Ascending aorta (tissue), 2 donors: ENCODE results near the gene TMEM187. TPM values are rescaled to one million over a fixed set of nuclear protein-coding genes. Genes with fewer than 3 reads are reported as not detected.

Experiments
- DNase-seq, 2 donors: peaks; one replicate each; pipeline ENCODE4 v3.0.0-alpha.2; 2019; ENCODE audit warnings: low spot score in 2 of 2
- H3K27ac ChIP-seq, 2 donors: fragments of 200-600 bp; sonication (generic); one replicate each; pipeline ENCODE4 v1.5.1; 2016 to 2017; ENCODE audit warnings: mild to moderate bottlenecking in 1 of 2
- H3K27me3 ChIP-seq: fragments of 200-600 bp; sonication (generic); one replicate; pipeline ENCODE4 v1.5.1; 2017
- H3K36me3 ChIP-seq, 2 donors: fragments of 200-600 bp; sonication (generic); one replicate each; pipeline ENCODE4 v1.5.1; 2016
- H3K4me1 ChIP-seq, 2 donors: fragments of 200-600 bp; sonication (generic); one replicate each; pipeline ENCODE4 v1.5.1; 2016 to 2017; ENCODE audit warnings: mild to moderate bottlenecking in 1 of 2
- H3K4me3 ChIP-seq, 2 donors: fragments of 200-600 bp; sonication (generic); one replicate each; pipeline ENCODE4 v1.5.1; 2016 to 2017; ENCODE audit warnings: mild to moderate bottlenecking in 1 of 2
- H3K9me3 ChIP-seq, 2 donors: fragments of 200-600 bp; sonication (generic); one replicate each; pipeline ENCODE4 v1.5.1; 2016
- CTCF ChIP-seq, 3 experiments: fragments of 200-600 bp in 2 of 3; fragments of 450-650 bp in 1 of 3; sonication (generic) in 2 of 3; IDR thresholded peaks; one replicate each; pipeline ENCODE4 v1.5.1; 2016 to 2019; ENCODE audit warnings: antibody characterized with exemption in 3 of 3, mild to moderate bottlenecking in 1 of 3, moderate library complexity in 1 of 3
- intact Hi-C: fragments of 100-400 bp; cut with DNase I; formaldehyde crosslinking; loops from one replicate; pipeline ENCODE4 v1.15.1; 2023
- total RNA-seq: library from RNA; depleted of rRNA; stranded (reverse); fragments of >200 nt; gene quantifications from one replicate; pipeline ENCODE4 v1.1.0, GENCODE V29; 2016

Gene TMEM187
- total RNA-seq, 1 donor from 2014 or later: 4.4 TPM

GRCh38 chrX:154022108-154022507, 49.6 kb downstream of the TMEM187 start:
- Histone ChIP-seq H3K4me3 (no peak overlapping the region), H3K4me1 (no peaks in the 10 kb centered on the region), H3K27ac (no peak overlapping the region), H3K36me3 (peaks cover 1 to 8% of the 10 kb centered on the region in 2 donors), H3K9me3 (no peaks in the 10 kb centered on the region), H3K27me3 (no peaks in the 10 kb centered on the region)
- no peak for TF ChIP-seq CTCF (IDR thresholded peaks at IDR 0.05)
- intact Hi-C loops: no loop called here
- no peak for DNase-seq

- intact Hi-C loops: no loop called here
- DNase-seq: no peak
- H3K27ac ChIP-seq: no peak overlapping the region
Measured at GRCh38 chrX:154023276-154024000, 50.9 kb downstream of the TMEM187 start.

DNA sequence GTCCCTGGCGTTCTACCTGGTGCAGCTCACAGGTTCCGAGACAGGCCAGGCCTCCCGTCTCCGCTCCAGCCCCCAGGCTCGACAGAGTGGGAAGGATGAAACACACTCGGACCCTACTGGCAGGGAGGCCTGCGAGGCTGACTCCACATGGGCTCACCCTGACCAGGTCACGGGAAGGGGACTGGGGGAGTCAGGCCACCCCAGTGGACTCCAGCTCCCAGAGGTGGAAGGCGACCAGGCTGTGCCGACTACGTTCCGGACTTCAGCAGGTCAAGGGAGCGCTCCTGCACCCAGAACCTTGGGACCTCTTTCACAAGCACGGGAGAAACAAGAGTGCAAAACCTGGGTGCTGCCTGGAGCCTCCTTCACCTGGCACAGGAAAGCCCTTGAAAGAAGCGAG, 51.7 kb downstream of the TMEM187 start:
- Histone ChIP-seq H3K27ac (no peak overlapping the region), H3K36me3 (peaks cover under 1 to 15% of the 10 kb centered on the region in 2 donors), H3K4me1 (no peaks in the 10 kb centered on the region), H3K27me3 (no peaks in the 10 kb centered on the region), H3K4me3 (no peak overlapping the region), H3K9me3 (no peaks in the 10 kb centered on the region)
- no peak for TF ChIP-seq CTCF (IDR thresholded peaks at IDR 0.05)
- DNase-seq: no peak
- intact Hi-C loops: no loop called here

More at GRCh38 chrX:154023276-154024000, 50.9 kb downstream of the TMEM187 start:
- H3K27me3 ChIP-seq: no peaks in the 10 kb centered on the region
- H3K36me3 ChIP-seq: peaks cover 0 to 9% of the 10 kb centered on the region in 2 donors
- no peaks in the 10 kb centered on the region for H3K4me1 ChIP-seq
- H3K4me3 ChIP-seq: no peak overlapping the region
- TF ChIP-seq CTCF (IDR thresholded peaks at IDR 0.05): no peak
- H3K9me3 ChIP-seq: no peaks in the 10 kb centered on the region

DNA sequence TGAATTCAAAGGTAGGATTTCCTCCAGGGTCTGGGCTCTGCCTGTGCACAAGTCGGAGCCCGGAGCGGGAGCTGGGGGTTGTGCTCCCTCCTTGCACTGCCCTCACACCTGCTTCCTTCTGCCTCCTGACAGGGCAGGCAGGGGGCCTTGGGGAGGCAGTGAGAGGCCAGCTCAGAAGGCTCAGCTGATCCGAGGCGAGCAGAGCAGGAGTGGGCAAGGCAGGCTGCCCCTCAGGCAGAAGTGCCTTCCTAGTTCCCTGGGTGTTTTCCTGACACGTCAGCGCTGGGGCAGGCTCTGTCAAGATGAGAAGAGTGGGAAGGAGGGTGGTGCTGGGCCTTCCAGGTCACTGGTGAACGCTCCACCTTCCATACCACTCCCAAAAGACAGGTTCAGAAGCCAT, 52.7 kb downstream of the TMEM187 start:
- no peak for TF ChIP-seq CTCF (IDR thresholded peaks at IDR 0.05)
- Histone ChIP-seq H3K27ac (no peak overlapping the region), H3K4me1 (no peaks in the 10 kb centered on the region), H3K4me3 (no peak overlapping the region), H3K36me3 (peaks cover 10 to 25% of the 10 kb centered on the region in 2 donors), H3K27me3 (no peaks in the 10 kb centered on the region), H3K9me3 (no peaks in the 10 kb centered on the region)
- no peak for DNase-seq
- intact Hi-C loops: no loop called here

GRCh38 chrX:154026136-154027021, 53.8 kb downstream of the TMEM187 start:
- H3K27me3 ChIP-seq: no peaks in the 10 kb centered on the region
- no peak for DNase-seq

More at GRCh38 chrX:154026136-154027021, 53.8 kb downstream of the TMEM187 start:
- H3K4me3 ChIP-seq: no peak overlapping the region
- no peaks in the 10 kb centered on the region for H3K9me3 ChIP-seq
- H3K36me3 ChIP-seq: peaks cover 20 to 36% of the 10 kb centered on the region in 2 donors
- no peaks in the 10 kb centered on the region for H3K4me1 ChIP-seq
- no peak overlapping the region for H3K27ac ChIP-seq
- intact Hi-C loops: no loop called here
- TF ChIP-seq CTCF (IDR thresholded peaks at IDR 0.05): no peak
